ENCODE data around the gene NUP153. TPM values are rescaled to one million over a fixed set of nuclear protein-coding genes. Genes with fewer than 3 reads are reported as not detected.
"Not testable (repeated sequence)": the region's sequence is repeated elsewhere in the genome, so short reads cannot be mapped to it uniquely, and the experiment has no call there.

NUP153 gene
- total and polyA plus RNA-seq, 2 of the 8 experiments (the other 6 are each of a cell fraction or from before 2014, with no cell fraction given), result 47.0 to 84.8 TPM

GRCh38 chr6:17735311-17735710 lies 28.6 kb upstream of the NUP153 start:
- H2BK120ac ChIP-seq (replicated peaks; ENCODE audit: low read depth, low read length); H3K4me2 ChIP-seq (ENCODE audit: insufficient read depth in 1 of 2, low read depth in 2 of 2, low read length in 2 of 2); H4K5ac ChIP-seq (ENCODE audit: insufficient read length, low read depth, low read length); H3K9ac ChIP-seq (replicated peaks in 1 of 4; ENCODE audit: extremely low read depth in 1 of 4, low read depth in 3 of 4, low read length in 3 of 4); H2AK5ac ChIP-seq (ENCODE audit: low read depth, low read length); H4K8ac ChIP-seq (ENCODE audit: extremely low read depth, insufficient read depth, low read length); H3K56ac ChIP-seq (replicated peaks; ENCODE audit: insufficient read length, low read depth, low read length); H2BK20ac ChIP-seq (ENCODE audit: low read length); H3K18ac ChIP-seq (ENCODE audit: extremely low read depth, low read length); H3K79me2 ChIP-seq (ENCODE audit: control insufficient read depth in 1 of 2, insufficient read depth in 2 of 2, low read length in 2 of 2); H3K36me3 ChIP-seq (ENCODE audit: control insufficient read depth in 2 of 4, insufficient read depth in 4 of 4, low read length in 3 of 4); H3K4me1 ChIP-seq (replicated peaks in 1 of 4; ENCODE audit: control insufficient read depth in 3 of 4, insufficient read depth in 4 of 4, low read length in 3 of 4); H3K23ac ChIP-seq (ENCODE audit: insufficient read length); H3K27me3 ChIP-seq (replicated peaks in 1 of 4; ENCODE audit: control insufficient read depth in 3 of 4, extremely low read depth in 1 of 4, insufficient read depth in 3 of 4, low read length in 3 of 4); H2BK12ac ChIP-seq (ENCODE audit: low read depth, low read length); H3K4me3 ChIP-seq (ENCODE audit: extremely low read depth in 1 of 4, insufficient read depth in 2 of 4, low read depth in 3 of 4, low read length in 4 of 4); H3K79me1 ChIP-seq (ENCODE audit: low read depth, low read length); H3K9me3 ChIP-seq (ENCODE audit: insufficient read depth in 2 of 2, low read depth in 1 of 2, low read length in 1 of 2); FAIRE-seq; POLR2A ChIA-PET (ENCODE audit: partially characterized antibody); H4K20me1 ChIP-seq (replicated peaks in 1 of 2; ENCODE audit: control insufficient read depth in 1 of 2, insufficient read depth in 2 of 2, low read length in 2 of 2); DNase-seq (ENCODE audit: low read depth in 1 of 2, low spot score in 2 of 2); CTCF ChIA-PET (ENCODE audit: partially characterized antibody); H3K14ac ChIP-seq (ENCODE audit: insufficient read length); H2BK15ac ChIP-seq (ENCODE audit: low read length); H3K4ac ChIP-seq (replicated peaks; ENCODE audit: insufficient read length, low read depth, low read length); H2AFZ ChIP-seq (ENCODE audit: low read length); H2BK5ac ChIP-seq (ENCODE audit: low read depth, low read length); H3K27ac ChIP-seq (ENCODE audit: low read depth, low read length); H4K91ac ChIP-seq (replicated peaks; ENCODE audit: insufficient read length, low read length); H3K23me2 ChIP-seq (ENCODE audit: low read depth, low read length): not testable (repeated sequence)
- no CpG with 5 or more reads among the region's 27 CpGs for WGBS, 2 experiments (ENCODE audit: extremely low coverage in 1 of 2, insufficient coverage in 1 of 2, insufficient read length in 1 of 2, insufficient replicate concordance in 2 of 2, low coverage in 1 of 2, low lambda C conversion rate in 2 of 2, missing lambda C conversion rate in 1 of 2)
